ENCODE results near the gene C14orf119. TPM values are rescaled to one million over a fixed set of nuclear protein-coding genes. Genes with fewer than 3 reads are reported as not detected.

The C14orf119 gene
- total RNA-seq, 3 donors from 2014 or later (not counting 1 experiment from before 2014, with no cell fraction given) = 10.6 to 19.0 (median 14.7) TPM

- Histone ChIP-seq H3K27me3 (ENCODE audit: control insufficient read depth, insufficient read depth, low read length) (no peaks in the 10 kb centered on the region), H3K27ac (ENCODE audit: low read length) (no peak overlapping the region), H3K36me3 (ENCODE audit: control insufficient read depth, insufficient read depth, low read length) (peaks cover 11% of the 10 kb centered on the region), H3K4me3 (ENCODE audit: low read length) (no peak overlapping the region), H3K9me3 (ENCODE audit: control insufficient read depth, insufficient read depth, low read length) (no peaks in the 10 kb centered on the region), H3K4me1 (ENCODE audit: control insufficient read depth, insufficient read depth, low read length) (no peaks in the 10 kb centered on the region)
- 90% methylated on average over 9 of the region's 10 CpGs for WGBS (ENCODE audit: insufficient coverage)
- H3K36me3 Mint-ChIP-seq = no peaks in the 10 kb centered on the region
- H3K27ac Mint-ChIP-seq = no peak overlapping the region
- ATAC-seq (no peak), DNase-seq (no peak)
- H3K27me3 Mint-ChIP-seq (ENCODE audit: low read depth in 2 of 2) = no peaks in the 10 kb centered on the region
- no peak overlapping the region for H3K4me3 Mint-ChIP-seq
- no peaks in the 10 kb centered on the region for H3K9me3 Mint-ChIP-seq
- intact Hi-C loops (cut with micrococcal nuclease) = no loop called here
- peaks cover 8 to 14% of the 10 kb centered on the region in 2 donors for H3K4me1 Mint-ChIP-seq
- no peak for TF ChIP-seq CTCF (IDR thresholded peaks at IDR 0.05)
Measured at GRCh38 chr14:23101986-23102625, 6.8 kb downstream of the C14orf119 start.

GRCh38 chr14:23102801-23103200 is 7.5 kb downstream of the C14orf119 start:
- 88% methylated on average over 2 of the region's 2 CpGs for WGBS (ENCODE audit: insufficient coverage)
- Mint-ChIP-seq H3K9me3 (no peaks in the 10 kb centered on the region), H3K4me3 (no peak overlapping the region), H3K4me1 (peaks cover under 1 to 7% of the 10 kb centered on the region in 2 donors), H3K27me3 (ENCODE audit: low read depth in 2 of 2) (no peaks in the 10 kb centered on the region), H3K27ac (no peak overlapping the region), H3K36me3 (no peaks in the 10 kb centered on the region)
- Histone ChIP-seq H3K4me1 (ENCODE audit: control insufficient read depth, insufficient read depth, low read length) (no peaks in the 10 kb centered on the region), H3K27ac (ENCODE audit: low read length) (no peak overlapping the region), H3K4me3 (ENCODE audit: low read length) (no peak overlapping the region), H3K9me3 (ENCODE audit: control insufficient read depth, insufficient read depth, low read length) (no peaks in the 10 kb centered on the region), H3K36me3 (ENCODE audit: control insufficient read depth, insufficient read depth, low read length) (peaks cover 9% of the 10 kb centered on the region), H3K27me3 (ENCODE audit: control insufficient read depth, insufficient read depth, low read length) (no peaks in the 10 kb centered on the region)
- ATAC-seq = no peak
- intact Hi-C loops (cut with micrococcal nuclease) = no loop called here
- TF ChIP-seq CTCF (IDR thresholded peaks at IDR 0.05) = no peak
- DNase-seq = no peak

- H3K27me3 Mint-ChIP-seq (ENCODE audit: low read depth in 2 of 2) = no peaks in the 10 kb centered on the region
- no peaks in the 10 kb centered on the region for H3K9me3 ChIP-seq (ENCODE audit: control insufficient read depth, insufficient read depth, low read length)
- H3K27ac ChIP-seq (ENCODE audit: low read length) = no peak overlapping the region
- H3K4me3 ChIP-seq (ENCODE audit: low read length) = no peak overlapping the region
- intact Hi-C loops (cut with micrococcal nuclease) = no loop called here
- no peak overlapping the region for H3K27ac Mint-ChIP-seq
- no peaks in the 10 kb centered on the region for H3K9me3 Mint-ChIP-seq
- no peaks in the 10 kb centered on the region for H3K4me1 ChIP-seq (ENCODE audit: control insufficient read depth, insufficient read depth, low read length)
- no peak overlapping the region for H3K4me3 Mint-ChIP-seq
- no peaks in the 10 kb centered on the region for H3K27me3 ChIP-seq (ENCODE audit: control insufficient read depth, insufficient read depth, low read length)
- 90% methylated on average over 4 of the region's 4 CpGs for WGBS (ENCODE audit: insufficient coverage)
- no peaks in the 10 kb centered on the region for H3K36me3 Mint-ChIP-seq
- peaks cover 0 to 7% of the 10 kb centered on the region in 2 donors for H3K4me1 Mint-ChIP-seq
- DNase-seq = no peak
- peaks cover 3% of the 10 kb centered on the region for H3K36me3 ChIP-seq (ENCODE audit: control insufficient read depth, insufficient read depth, low read length)
- no peak for TF ChIP-seq CTCF (IDR thresholded peaks at IDR 0.05)
- ATAC-seq = no peak
Measured at GRCh38 chr14:23103581-23103980, 8.3 kb downstream of the C14orf119 start.

GRCh38 chr14:23104070-23104590 is 8.8 kb downstream of the C14orf119 start:
- no peaks in the 10 kb centered on the region for H3K36me3 ChIP-seq (ENCODE audit: control insufficient read depth, insufficient read depth, low read length)
- no peaks in the 10 kb centered on the region for H3K9me3 ChIP-seq (ENCODE audit: control insufficient read depth, insufficient read depth, low read length)
- 85% methylated on average over 6 of the region's 6 CpGs for WGBS (ENCODE audit: insufficient coverage)
- H3K4me3 ChIP-seq (ENCODE audit: low read length) = no peak overlapping the region
- H3K4me1 ChIP-seq (ENCODE audit: control insufficient read depth, insufficient read depth, low read length) = no peaks in the 10 kb centered on the region
- H3K4me3 Mint-ChIP-seq = no peak overlapping the region
- peaks cover 0 to 7% of the 10 kb centered on the region in 2 donors for H3K4me1 Mint-ChIP-seq
- H3K27me3 ChIP-seq (ENCODE audit: control insufficient read depth, insufficient read depth, low read length) = no peaks in the 10 kb centered on the region
- no peaks in the 10 kb centered on the region for H3K36me3 Mint-ChIP-seq
- no peak overlapping the region for H3K27ac Mint-ChIP-seq
- H3K27ac ChIP-seq (ENCODE audit: low read length) = no peak overlapping the region
- H3K27me3 Mint-ChIP-seq (ENCODE audit: low read depth in 2 of 2) = no peaks in the 10 kb centered on the region
- no peak for DNase-seq
- no peaks in the 10 kb centered on the region for H3K9me3 Mint-ChIP-seq
- no peak for ATAC-seq
- intact Hi-C loops (cut with micrococcal nuclease) = no loop called here
- TF ChIP-seq CTCF (IDR thresholded peaks at IDR 0.05) = no peak
